ENCODE data around the gene PCK2.

PCK2 gene

GRCh38 chr14:24060443-24060842 lies 33.7 kb upstream of the PCK2 start:
- in situ Hi-C loops (cut with HindIII; ENCODE audit: low pct_ligation_motif_present, low pct_unique_long_range_greater_than_20kb, low sequenced_read_pairs), result no loop called here
- no peak for DNase-seq

GRCh38 chr14:24060984-24061913 lies 32.9 kb upstream of the PCK2 start:
- in situ Hi-C loops (cut with HindIII; ENCODE audit: low pct_ligation_motif_present, low pct_unique_long_range_greater_than_20kb, low sequenced_read_pairs), result no loop called here
- no peak for DNase-seq

DNA sequence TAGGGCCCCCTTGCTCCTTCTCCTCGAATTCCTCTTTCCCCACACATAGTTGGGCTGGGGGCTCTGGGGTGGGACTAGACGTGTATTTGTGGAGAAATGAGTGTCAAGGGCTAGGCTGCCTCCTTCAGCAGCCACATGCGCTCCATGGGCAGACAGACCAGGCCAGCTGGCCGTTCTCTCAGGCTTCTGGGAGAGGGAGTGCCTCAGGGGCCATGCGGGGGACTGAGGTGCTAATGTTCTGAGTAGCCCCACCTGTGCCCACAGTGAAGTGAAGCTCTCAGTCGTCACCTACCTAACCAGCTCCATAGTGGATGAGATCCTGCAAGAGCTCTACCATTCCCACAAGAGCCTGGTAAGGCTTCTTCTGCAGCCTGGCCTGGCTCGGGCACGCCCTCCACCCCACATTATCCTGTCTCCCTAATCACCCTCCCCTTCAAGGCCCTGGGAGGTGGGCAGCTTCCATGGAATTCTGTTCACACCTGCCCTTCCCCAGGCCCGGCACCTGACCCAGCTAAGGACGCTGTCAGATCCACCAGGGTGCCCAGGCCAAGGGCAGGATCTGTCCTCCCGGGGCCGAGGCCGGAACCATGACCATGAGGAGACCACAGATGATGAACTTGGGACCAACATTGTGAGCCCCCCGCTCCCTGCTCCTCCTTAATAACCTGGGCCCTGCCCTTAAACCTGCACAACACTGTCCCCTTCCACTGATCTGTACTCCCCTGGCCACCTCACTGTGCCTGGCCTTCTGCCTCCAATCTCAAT lies 31.7 kb upstream of the PCK2 start:
- no peak for DNase-seq
- in situ Hi-C loops (cut with HindIII; ENCODE audit: low pct_ligation_motif_present, low pct_unique_long_range_greater_than_20kb, low sequenced_read_pairs), result no loop called here

DNA sequence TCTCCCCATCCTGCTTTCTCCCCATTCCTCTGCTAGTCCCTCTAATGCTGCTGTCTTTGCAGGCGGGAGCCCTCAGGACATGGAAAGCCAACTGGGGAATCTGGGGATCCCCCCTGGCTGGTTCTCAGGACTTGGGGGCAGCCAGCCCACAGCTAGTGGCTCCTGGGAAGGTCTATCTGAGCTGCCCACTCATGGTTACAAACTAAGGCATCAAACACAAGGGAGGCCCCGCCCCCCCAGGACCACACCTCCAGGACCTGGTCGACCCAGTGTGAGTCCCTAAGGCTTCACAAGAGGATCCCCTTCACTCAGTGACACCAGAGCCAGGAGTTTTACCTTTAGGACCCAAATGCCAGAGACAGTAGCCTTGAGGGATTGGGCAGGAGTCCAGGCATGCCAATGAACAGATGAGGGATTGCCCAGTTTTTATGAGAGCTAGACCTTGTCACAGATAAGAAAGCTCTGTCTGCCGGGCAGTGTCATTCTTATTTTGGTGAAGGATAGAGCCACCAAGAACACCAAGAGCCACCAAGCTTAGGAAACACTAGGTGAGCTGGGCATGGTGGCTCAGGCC lies 30.8 kb upstream of the PCK2 start:
- in situ Hi-C loops (cut with HindIII; ENCODE audit: low pct_ligation_motif_present, low pct_unique_long_range_greater_than_20kb, low sequenced_read_pairs), result no loop called here
- no peak for DNase-seq

DNA sequence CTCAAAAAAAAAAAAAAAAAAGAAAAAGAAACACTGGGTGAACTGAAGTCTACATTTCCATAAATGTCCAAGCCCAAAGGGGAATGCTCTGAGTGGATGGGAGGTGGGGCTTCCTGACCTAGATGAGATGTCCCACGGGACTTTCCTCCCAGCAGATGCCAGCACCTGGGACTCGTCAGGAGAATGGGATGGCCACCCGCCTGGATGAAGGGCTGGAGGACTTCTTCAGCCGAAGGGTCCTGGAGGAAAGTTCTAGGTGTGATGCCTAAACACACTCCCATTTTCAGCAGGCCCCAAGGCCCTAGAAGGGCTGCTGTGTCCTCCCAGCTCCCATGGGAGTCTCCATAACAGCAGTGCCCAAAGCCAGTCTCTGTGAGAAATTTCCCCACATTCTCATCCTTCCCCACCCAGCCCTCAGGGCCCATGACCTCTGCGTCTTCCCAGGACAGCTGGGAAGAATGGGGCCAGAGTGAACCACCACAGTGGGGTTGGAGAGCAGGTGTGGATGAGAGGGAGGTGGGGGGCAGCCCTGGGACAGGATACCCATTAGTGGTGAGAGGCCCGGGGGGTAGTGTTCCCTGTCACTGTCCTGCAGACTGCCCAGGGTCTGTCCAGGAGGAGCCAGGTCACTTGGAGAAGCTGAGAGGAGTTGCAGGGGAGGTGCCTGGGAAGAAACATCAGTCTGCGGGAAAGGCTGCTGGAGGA lies 29.9 kb upstream of the PCK2 start:
- DNase-seq, result no peak
- in situ Hi-C loops (cut with HindIII; ENCODE audit: low pct_ligation_motif_present, low pct_unique_long_range_greater_than_20kb, low sequenced_read_pairs), result no loop called here

GRCh38 chr14:24064856-24065255 lies 29.3 kb upstream of the PCK2 start:
- in situ Hi-C loops (cut with HindIII; ENCODE audit: low pct_ligation_motif_present, low pct_unique_long_range_greater_than_20kb, low sequenced_read_pairs), result no loop called here
- DNase-seq, result no peak

DNA sequence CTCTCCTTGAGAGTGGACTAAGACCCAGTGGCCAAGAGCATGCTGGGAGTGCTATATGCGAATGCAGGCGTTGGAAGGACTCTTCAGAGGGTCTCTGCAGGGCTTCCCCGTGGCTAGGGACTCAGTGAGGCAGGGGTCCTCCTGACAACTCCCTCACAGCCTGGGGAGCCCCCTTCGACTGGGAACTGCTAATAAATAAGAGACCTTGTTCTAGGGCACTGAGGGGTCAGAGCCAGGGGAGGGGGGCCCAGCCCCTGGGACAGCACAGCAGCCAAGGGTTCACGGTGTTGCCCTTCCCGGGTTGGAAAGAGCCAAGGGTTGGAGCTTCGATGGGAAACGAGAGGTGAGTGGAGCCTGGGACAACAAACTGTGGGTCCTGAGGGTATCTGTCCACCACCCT lies 28.7 kb upstream of the PCK2 start:
- in situ Hi-C loops (cut with HindIII; ENCODE audit: low pct_ligation_motif_present, low pct_unique_long_range_greater_than_20kb, low sequenced_read_pairs), result no loop called here
- no peak for DNase-seq

GRCh38 chr14:24066496-24067132 lies 27.5 kb upstream of the PCK2 start:
- DNase-seq, result no peak
- in situ Hi-C loops (cut with HindIII; ENCODE audit: low pct_ligation_motif_present, low pct_unique_long_range_greater_than_20kb, low sequenced_read_pairs), result no loop called here

DNA sequence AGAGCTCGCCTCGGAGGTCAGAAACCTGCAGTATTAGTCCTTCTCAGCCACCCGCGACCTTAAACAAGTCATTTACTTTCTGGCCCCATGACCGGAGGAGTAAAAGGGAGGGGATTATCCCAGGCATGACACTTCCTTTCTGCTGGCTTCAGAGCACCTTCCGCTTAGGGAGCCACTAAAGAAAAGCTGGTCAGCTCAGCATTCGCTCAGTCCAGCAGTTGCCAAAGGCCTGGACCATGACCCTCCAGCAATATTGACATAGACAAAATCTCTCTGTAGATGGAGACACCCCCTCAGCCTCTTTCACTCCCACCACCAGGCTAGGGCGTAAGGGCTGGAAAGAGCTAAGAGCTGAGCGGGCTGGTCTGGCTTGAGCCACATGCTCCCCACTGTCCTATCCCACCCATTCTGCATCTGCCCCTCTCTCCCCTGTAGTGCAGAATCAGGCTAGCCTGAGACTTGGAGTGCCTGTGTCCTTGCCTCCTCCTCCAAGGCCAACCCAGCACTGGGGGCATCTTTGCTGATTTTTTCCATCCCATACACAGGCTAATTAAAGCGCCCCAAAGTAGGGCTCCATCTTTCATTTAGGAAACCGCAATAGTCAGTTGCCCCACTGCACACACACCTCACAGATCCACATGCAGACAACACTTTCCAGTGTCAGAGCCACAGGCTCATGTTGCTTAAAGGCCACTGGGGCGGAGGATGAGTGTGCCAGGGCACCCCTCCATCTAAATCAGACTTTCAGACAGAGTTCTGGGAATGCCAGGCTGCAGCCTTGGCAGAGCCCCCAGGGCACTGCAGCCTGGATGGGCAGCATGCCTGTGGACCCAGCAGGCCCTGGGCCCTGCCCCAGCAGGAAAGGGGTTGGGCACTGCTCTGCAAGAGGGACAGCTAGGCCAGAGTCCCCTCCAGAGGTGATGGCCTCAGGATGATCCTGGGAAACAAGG lies 26.7 kb upstream of the PCK2 start:
- in situ Hi-C loops (cut with HindIII; ENCODE audit: low pct_ligation_motif_present, low pct_unique_long_range_greater_than_20kb, low sequenced_read_pairs), result no loop called here

DNA sequence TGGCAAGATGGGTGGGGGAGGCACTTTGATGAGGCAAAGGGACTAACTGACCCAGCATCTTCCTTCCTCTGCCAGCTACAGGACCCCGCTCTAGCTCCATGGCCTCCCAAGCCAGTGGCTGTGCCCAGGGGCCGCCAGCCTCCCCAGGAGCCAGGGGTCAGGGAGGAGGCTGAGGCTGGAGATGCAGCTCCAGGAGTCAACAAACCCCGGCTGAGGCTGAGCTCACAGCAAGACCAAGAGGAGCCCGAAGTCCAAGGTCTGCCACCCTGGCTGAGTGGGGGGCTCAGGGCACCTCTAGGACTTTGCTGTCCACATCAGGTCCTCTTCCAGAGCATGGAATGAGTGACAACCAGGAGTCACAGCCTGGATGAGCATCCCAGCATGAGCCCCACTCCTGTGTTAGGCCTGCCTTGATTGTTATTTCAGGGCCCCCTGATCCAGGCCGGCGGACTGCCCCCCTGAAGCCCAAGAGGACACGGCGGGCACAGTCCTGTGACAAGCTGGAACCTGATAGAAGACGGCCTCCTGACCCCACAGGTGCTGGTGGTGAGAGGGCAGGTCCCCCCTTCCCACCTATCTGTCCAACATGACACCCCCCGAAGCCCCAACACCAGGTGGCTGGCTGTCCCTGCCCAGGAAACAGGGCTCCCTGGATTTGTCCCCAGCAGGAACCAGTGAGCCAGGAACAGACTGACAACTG lies 25.2 kb upstream of the PCK2 start:
- DNase-seq, result no peak
- in situ Hi-C loops (cut with HindIII; ENCODE audit: low pct_ligation_motif_present, low pct_unique_long_range_greater_than_20kb, low sequenced_read_pairs), result no loop called here

More for the DNA sequence above, 26.7 kb upstream of the PCK2 start:
- no peak for DNase-seq

DNA sequence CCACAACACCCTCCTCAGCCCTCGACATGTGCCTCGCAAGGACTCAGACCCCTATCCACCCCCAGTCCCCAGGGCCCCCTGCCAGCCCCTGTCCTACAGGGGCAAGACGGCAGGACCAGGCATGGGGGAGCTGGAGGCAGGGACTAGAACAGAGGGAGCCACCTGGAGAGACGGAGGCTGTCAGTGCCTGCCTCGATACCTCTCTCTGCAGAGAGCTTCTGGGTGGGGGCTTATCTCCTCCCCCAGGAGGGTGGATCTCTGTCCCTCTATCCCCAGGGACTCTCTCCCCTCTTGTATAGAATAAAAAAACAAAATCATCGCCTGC lies 24.7 kb upstream of the PCK2 start:
- in situ Hi-C loops (cut with HindIII; ENCODE audit: low pct_ligation_motif_present, low pct_unique_long_range_greater_than_20kb, low sequenced_read_pairs), result no loop called here
- DNase-seq, result no peak

GRCh38 chr14:24070285-24071143 lies 23.6 kb upstream of the PCK2 start:
- in situ Hi-C loops (cut with HindIII; ENCODE audit: low pct_ligation_motif_present, low pct_unique_long_range_greater_than_20kb, low sequenced_read_pairs), result no loop called here
- no peak for DNase-seq

GRCh38 chr14:24071144-24071697 lies 22.9 kb upstream of the PCK2 start, which contains the start of gene CPNE6:
Gene CPNE6 (plus strand): TSS chr14:24071562. CDS start chr14:24072937, 1,375 bp downstream.
- no peak for DNase-seq
- in situ Hi-C loops (cut with HindIII; ENCODE audit: low pct_ligation_motif_present, low pct_unique_long_range_greater_than_20kb, low sequenced_read_pairs), result no loop called here

GRCh38 chr14:24071836-24072430 lies 22.2 kb upstream of the PCK2 start:
- in situ Hi-C loops (cut with HindIII; ENCODE audit: low pct_ligation_motif_present, low pct_unique_long_range_greater_than_20kb, low sequenced_read_pairs), result no loop called here
- no peak for DNase-seq

GRCh38 chr14:24072436-24072835 lies 21.7 kb upstream of the PCK2 start:
- in situ Hi-C loops (cut with HindIII; ENCODE audit: low pct_ligation_motif_present, low pct_unique_long_range_greater_than_20kb, low sequenced_read_pairs), result no loop called here

More at GRCh38 chr14:24072436-24072835, 21.7 kb upstream of the PCK2 start:
- no peak for DNase-seq
